Breast epithelium (tissue), 3 donors: Measurements from ENCODE around the gene ABCC11.
A peak's percentile ranks its signal among the peaks of the same experiment; 100 is the strongest.

Experiments
- POLR2A ChIP-seq: fragments of 450-650 bp; IDR thresholded peaks from one replicate; pipeline ENCODE4 v1.6.1; 2016; ENCODE audit warnings: antibody characterized with exemption, mild to moderate bottlenecking, moderate library complexity
- POLR2AphosphoS5 ChIP-seq, 3 donors: sonication (generic); formaldehyde crosslinking; IDR thresholded peaks; one replicate each; pipeline ENCODE4 v1.6.1; 2017; ENCODE audit warnings: antibody characterized with exemption in 3 of 3
- TF ChIP-seq, protein P1 (sequence below), 3 donors: fragments of 450-650 bp; IDR thresholded peaks; one replicate each; pipeline ENCODE4 v1.5.1; 2016 to 2017; ENCODE audit warnings: antibody characterized with exemption in 3 of 3, mild to moderate bottlenecking in 3 of 3, moderate library complexity in 3 of 3

DNA sequence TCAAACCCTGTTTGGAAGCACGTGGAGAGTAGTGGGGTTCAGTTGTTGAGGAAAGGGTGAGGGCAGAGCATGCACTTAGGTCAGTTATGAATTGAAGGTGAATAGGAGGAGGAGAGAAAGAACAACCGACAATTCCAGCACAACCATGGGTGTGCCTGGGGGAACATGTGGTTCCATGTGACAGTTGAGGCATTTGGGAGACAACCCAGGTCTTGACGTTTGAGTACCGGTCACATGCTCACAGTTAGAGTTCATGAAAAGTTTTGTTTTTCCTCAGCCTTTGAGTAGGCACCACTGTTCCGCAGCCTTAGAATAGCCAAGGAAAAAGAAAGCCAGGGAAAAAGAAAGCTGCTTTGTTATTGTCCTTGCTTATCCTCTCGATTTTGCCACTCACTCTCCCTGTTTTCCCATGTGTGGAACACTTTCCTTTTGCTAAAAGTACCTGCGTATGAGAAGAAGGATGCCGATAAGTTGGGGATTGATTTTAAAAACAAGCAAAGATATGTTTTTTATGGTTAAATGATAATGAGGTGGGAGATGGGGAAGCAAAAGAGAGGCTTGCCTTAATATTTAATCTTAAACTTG, 25.6 kb upstream of the ABCC11 start:
- TF ChIP-seq, protein P1, sequence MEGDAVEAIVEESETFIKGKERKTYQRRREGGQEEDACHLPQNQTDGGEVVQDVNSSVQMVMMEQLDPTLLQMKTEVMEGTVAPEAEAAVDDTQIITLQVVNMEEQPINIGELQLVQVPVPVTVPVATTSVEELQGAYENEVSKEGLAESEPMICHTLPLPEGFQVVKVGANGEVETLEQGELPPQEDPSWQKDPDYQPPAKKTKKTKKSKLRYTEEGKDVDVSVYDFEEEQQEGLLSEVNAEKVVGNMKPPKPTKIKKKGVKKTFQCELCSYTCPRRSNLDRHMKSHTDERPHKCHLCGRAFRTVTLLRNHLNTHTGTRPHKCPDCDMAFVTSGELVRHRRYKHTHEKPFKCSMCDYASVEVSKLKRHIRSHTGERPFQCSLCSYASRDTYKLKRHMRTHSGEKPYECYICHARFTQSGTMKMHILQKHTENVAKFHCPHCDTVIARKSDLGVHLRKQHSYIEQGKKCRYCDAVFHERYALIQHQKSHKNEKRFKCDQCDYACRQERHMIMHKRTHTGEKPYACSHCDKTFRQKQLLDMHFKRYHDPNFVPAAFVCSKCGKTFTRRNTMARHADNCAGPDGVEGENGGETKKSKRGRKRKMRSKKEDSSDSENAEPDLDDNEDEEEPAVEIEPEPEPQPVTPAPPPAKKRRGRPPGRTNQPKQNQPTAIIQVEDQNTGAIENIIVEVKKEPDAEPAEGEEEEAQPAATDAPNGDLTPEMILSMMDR (IDR thresholded peaks at IDR 0.05), result no peak
- TF ChIP-seq POLR2AphosphoS5 (IDR thresholded peaks at IDR 0.05) (peak in 1 of 3 donors; percentile 69), POLR2A (no peak)
